Frontal cortex (tissue), 4 donors: ENCODE results near the gene CBX5. TPM values are rescaled to one million over a fixed set of nuclear protein-coding genes. Genes with fewer than 3 reads are reported as not detected.

Source experiments
- DNase-seq, 2 donors: peaks; one replicate each; pipeline ENCODE4 v3.0.0; 2012; ENCODE audit warnings: low spot score in 2 of 2
- FAIRE-seq: peaks from 2 replicates; lab custom pipeline; 2012; peaks lifted over from hg19 to GRCh38; lab: Jason Lieb, UNC
- small RNA-seq: library from RNA; depleted of rRNA; stranded (forward); fragments of <200 nt; gene quantifications from one replicate; pipeline ENCODE3, GENCODE V24; 2014
- total RNA-seq: library from RNA; depleted of rRNA; stranded (reverse); fragments of >200 nt; gene quantifications from one replicate; pipeline ENCODE4 v1.2.3, GENCODE V29; 2014
- donor health status: control.
- donor health status: control.
- donor health status: control.

Gene CBX5
- total RNA-seq, 1 donor from 2014 or later, result 83.2 TPM

GRCh38 chr12:54184024-54184805, 95.7 kb downstream of the CBX5 start:
- DNase-seq, result no peak
- FAIRE-seq, result no peak

- DNase-seq (no peak), FAIRE-seq (no peak)
Observed at GRCh38 chr12:54182981-54183380, 96.9 kb downstream of the CBX5 start.

- DNase-seq (no peak), FAIRE-seq (no peak)
Observed at GRCh38 chr12:54182086-54182485, 97.8 kb downstream of the CBX5 start.

Small RNAs within 50 kb of the gene (small RNA-seq; reads per million reads assigned to genes)
- gene RN7SL390P (not detected), gene RNU6-950P (not detected)

Other genes with a start within 250 kb of the CBX5 start
- gene HOXC5, start 247.1 kb downstream of the CBX5 start, total RNA-seq, result not detected
- gene HOXC4, start 226.3 kb downstream of the CBX5 start, total RNA-seq, result not detected
- gene SMUG1, start 91.1 kb downstream of the CBX5 start, total RNA-seq, result 46.9 TPM
- 679 TPM for gene HNRNPA1, start 604 bp upstream of the CBX5 start, total RNA-seq
- gene NFE2, start 20.9 kb upstream of the CBX5 start, total RNA-seq, result 0.82 TPM
- gene COPZ1, start 45.0 kb upstream of the CBX5 start, total RNA-seq, result 59.9 TPM
- gene GPR84, start 84.4 kb upstream of the CBX5 start, total RNA-seq, result not detected
- gene ZNF385A, start 104.6 kb upstream of the CBX5 start, total RNA-seq, result 1.2 TPM
- gene ITGA5, start 139.1 kb upstream of the CBX5 start, total RNA-seq, result 3.7 TPM
- gene GTSF1, start 193.5 kb upstream of the CBX5 start, total RNA-seq, result not detected
- gene NCKAP1L, start 217.6 kb upstream of the CBX5 start, total RNA-seq, result 2.4 TPM